GM13977 (cell line): Measurements from ENCODE around the gene RGMA.

Source experiments
- DNase-seq: peaks from one replicate; pipeline ENCODE4 v3.0.0; 2012; ENCODE audit warnings: low spot score
- in situ Hi-C: fragments of 300-500 bp; cut with MboI; formaldehyde crosslinking; loops from one replicate; pipeline ENCODE4 v1.12.0; 2022; ENCODE audit warnings: low sequenced_read_pairs, low pct_unique_long_range_greater_than_20kb, mixed read lengths, inconsistent platforms; ENCODE audit not compliant: unreplicated experiment
- TF ChIP-seq, protein P1 (sequence below): IDR thresholded peaks from 2 replicates; pipeline ENCODE4 v1.5.1; 2012; ENCODE audit warnings: mild to moderate bottlenecking, control low read depth; ENCODE audit not compliant: insufficient read depth; ENCODE audit errors: extremely low read depth, missing control alignments

Gene RGMA

GRCh38 chr15:93070551-93071296 lies 18.3 kb downstream of the RGMA start:
- in situ Hi-C loops: no loop called here
- no peak for DNase-seq
- TF ChIP-seq, protein P1, sequence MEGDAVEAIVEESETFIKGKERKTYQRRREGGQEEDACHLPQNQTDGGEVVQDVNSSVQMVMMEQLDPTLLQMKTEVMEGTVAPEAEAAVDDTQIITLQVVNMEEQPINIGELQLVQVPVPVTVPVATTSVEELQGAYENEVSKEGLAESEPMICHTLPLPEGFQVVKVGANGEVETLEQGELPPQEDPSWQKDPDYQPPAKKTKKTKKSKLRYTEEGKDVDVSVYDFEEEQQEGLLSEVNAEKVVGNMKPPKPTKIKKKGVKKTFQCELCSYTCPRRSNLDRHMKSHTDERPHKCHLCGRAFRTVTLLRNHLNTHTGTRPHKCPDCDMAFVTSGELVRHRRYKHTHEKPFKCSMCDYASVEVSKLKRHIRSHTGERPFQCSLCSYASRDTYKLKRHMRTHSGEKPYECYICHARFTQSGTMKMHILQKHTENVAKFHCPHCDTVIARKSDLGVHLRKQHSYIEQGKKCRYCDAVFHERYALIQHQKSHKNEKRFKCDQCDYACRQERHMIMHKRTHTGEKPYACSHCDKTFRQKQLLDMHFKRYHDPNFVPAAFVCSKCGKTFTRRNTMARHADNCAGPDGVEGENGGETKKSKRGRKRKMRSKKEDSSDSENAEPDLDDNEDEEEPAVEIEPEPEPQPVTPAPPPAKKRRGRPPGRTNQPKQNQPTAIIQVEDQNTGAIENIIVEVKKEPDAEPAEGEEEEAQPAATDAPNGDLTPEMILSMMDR: no peak

DNA sequence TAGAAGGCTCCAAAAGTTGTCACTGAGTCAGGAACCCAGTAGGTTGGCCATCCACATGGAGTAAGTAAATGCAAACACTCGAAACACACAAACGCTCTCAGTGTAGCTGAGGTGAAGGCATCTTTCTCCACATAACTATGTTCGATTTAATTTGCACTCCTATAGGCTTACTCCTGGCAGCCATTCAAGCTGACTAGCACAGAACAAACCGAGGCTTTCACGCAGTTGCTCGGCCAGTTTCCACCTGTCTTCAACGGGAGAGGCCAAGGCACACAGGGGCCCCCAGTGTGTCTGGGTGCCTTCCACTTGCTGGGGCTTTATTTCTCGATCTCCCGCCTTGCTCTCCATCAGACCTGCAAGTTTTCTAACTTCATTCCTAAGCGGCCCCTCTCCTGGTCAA lies 18.9 kb downstream of the RGMA start:
- in situ Hi-C loops: no loop called here
- DNase-seq: no peak

DNA sequence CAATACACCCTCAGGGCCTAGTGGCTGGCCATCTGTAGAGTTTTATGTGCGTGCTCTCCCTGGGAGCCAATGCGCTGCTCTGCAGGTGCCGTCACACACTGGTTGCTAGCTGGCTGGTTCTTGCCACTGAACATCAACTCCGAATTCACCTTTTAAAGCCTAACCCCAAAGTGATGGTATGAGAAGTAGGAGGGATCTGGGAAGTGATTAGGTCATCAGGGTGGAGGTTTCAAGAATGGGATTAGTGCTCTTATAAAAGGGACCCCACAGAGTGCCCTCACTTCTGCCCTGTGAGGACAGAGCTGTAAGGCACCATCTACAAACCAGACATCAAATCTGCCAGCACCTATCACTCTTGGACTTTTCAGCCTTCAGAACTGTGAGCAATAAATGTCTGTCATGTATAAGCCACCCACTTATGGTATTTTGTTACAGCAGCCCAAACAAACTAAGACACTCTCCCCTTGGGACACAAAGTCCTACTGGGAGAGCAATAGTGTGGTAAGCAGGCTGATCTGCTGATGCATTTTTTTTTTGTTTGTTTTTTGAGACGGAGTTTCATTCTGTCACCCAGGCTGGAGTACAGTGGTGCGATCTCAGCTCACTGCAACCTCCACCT lies 20.3 kb downstream of the RGMA start:
- TF ChIP-seq, protein P1: no peak
- DNase-seq: no peak
- in situ Hi-C loops: no loop called here

More for the DNA sequence above, 18.9 kb downstream of the RGMA start:
- TF ChIP-seq, protein P1: no peak

DNA sequence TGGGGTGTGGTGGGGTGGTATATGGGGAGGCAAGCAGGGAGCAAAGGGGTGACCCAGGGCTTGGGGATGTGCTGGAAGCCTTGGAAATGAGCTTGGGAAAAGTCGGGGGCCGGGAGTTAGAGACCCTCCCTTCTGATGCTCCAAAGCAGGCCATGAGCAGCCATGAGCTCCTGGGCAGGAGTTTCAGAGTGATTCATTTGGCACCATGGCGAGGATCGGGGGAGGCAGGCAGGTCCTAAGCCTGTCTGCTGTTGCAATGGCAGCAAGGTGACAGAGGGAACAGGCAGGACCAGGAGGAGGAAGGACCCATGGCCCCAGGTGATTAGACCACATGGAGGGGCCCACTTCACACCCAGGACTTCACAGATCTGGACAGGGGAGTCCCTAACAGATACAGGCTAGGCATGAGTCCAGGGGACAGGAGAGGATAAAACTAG lies 21.3 kb downstream of the RGMA start:
- DNase-seq: no peak
- TF ChIP-seq, protein P1: no peak
- in situ Hi-C loops: no loop called here

DNA sequence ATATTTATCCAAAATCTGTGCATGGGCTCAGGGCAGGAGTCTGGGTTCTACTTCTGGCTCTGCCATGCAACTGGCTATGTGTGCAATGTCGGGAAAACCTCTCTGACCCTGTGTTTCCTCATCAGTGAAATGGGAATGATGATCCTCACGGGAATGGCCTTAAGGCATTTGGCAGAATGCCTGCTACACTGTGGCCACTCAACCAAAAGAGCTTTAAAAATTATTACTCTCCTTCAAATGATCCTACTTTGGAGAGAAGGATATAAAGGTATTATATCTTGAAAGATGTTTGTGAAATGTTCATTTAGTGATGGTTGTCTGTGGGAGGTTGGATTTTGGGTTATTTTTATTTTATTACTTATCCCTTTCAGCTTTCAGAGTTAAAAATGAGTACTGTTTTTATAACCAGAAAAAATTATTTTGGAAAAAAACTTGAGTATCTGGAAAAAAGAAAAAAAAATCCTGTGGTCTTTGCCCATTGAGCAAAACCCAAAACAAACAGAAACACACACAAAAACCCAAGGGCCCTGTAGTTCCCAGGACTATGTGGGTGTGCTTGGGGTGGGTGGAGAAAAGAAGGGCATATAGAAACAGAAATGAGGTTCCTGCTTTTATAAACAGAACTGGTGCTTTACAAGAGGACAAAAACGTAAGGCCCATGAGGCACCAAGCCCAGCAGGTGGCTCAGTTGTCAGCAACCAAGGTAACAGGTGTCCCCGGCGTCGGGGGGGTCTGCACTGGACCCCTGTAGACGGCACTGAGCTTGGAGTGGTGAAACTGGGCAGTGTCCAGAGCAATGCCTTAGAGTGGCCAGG lies 22.0 kb downstream of the RGMA start:
- TF ChIP-seq, protein P1: no peak
- in situ Hi-C loops: no loop called here
- DNase-seq: no peak

- no peak for DNase-seq
- TF ChIP-seq, protein P1: no peak
- in situ Hi-C loops: no loop called here
These were observed 22.8 kb downstream of the RGMA start for GRCh38 chr15:93066224-93066681.
